AG10803 (cell line): ENCODE measurements around the gene PCDHGA11.

Source experiments
- DNase-seq: peaks from one replicate; pipeline ENCODE4 v3.0.0; 2010; ENCODE audit warnings: low read depth
- H3K4me3 ChIP-seq: 2 replicates; pipeline ENCODE4 v1.5.1; 2011; ENCODE audit warnings: mild to moderate bottlenecking, low read length, control low read depth
- TF ChIP-seq, protein P1 (sequence below): conservative IDR thresholded peaks from 2 replicates; pipeline ENCODE4 v1.5.1; 2011; ENCODE audit warnings: mild to moderate bottlenecking, low read length, control low read depth, inconsistent platforms

Gene PCDHGA11

DNA sequence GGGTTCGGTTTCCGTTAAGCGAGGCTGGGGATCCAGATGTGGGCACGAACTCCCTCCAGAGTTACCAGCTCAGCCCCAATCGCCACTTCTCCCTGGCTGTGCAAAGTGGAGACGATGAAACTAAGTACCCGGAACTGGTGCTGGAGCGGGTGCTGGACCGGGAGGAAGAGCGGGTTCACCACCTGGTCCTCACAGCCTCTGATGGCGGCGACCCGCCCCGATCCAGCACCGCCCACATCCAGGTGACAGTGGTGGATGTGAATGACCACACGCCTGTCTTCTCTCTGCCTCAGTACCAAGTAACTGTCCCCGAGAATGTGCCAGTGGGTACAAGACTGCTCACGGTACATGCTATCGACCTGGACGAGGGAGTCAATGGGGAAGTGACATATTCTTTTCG lies 37.5 kb upstream of the PCDHGA11 start:
- no peak for DNase-seq
- TF ChIP-seq, protein P1, sequence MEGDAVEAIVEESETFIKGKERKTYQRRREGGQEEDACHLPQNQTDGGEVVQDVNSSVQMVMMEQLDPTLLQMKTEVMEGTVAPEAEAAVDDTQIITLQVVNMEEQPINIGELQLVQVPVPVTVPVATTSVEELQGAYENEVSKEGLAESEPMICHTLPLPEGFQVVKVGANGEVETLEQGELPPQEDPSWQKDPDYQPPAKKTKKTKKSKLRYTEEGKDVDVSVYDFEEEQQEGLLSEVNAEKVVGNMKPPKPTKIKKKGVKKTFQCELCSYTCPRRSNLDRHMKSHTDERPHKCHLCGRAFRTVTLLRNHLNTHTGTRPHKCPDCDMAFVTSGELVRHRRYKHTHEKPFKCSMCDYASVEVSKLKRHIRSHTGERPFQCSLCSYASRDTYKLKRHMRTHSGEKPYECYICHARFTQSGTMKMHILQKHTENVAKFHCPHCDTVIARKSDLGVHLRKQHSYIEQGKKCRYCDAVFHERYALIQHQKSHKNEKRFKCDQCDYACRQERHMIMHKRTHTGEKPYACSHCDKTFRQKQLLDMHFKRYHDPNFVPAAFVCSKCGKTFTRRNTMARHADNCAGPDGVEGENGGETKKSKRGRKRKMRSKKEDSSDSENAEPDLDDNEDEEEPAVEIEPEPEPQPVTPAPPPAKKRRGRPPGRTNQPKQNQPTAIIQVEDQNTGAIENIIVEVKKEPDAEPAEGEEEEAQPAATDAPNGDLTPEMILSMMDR: no peak
- H3K4me3 ChIP-seq: peak overlapping the region; percentile 71

DNA sequence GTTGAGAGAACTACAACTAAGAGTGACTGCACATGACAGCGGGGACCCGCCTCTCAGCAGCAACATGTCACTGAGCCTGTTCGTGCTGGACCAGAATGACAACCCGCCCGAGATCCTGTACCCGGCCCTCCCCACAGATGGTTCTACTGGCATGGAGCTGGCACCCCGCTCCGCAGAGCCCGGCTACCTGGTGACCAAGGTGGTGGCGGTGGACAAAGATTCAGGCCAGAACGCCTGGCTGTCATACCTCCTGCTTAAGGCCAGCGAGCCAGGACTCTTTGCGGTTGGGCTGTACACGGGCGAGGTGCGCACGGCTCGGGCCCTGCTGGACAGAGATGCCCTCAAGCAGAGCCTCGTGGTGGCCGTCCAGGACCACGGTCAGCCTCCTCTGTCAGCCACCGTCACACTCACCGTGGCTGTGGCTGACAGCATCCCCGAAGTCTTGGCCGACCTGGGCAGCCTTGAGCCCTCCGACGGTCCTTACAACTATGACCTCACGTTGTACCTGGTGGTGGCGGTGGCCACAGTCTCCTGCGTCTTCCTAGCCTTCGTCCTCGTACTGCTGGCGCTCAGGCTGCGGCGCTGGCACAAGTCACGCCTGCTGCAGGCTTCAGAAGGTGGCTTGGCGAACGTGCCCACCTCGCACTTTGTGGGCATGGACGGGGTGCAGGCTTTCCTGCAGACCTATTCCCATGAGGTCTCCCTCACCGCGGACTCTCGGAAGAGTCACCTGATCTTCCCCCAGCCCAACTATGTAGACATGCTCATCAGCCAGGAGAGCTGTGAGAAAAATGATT lies 36.2 kb upstream of the PCDHGA11 start:
- no peak for DNase-seq
- TF ChIP-seq, protein P1: no peak

DNA sequence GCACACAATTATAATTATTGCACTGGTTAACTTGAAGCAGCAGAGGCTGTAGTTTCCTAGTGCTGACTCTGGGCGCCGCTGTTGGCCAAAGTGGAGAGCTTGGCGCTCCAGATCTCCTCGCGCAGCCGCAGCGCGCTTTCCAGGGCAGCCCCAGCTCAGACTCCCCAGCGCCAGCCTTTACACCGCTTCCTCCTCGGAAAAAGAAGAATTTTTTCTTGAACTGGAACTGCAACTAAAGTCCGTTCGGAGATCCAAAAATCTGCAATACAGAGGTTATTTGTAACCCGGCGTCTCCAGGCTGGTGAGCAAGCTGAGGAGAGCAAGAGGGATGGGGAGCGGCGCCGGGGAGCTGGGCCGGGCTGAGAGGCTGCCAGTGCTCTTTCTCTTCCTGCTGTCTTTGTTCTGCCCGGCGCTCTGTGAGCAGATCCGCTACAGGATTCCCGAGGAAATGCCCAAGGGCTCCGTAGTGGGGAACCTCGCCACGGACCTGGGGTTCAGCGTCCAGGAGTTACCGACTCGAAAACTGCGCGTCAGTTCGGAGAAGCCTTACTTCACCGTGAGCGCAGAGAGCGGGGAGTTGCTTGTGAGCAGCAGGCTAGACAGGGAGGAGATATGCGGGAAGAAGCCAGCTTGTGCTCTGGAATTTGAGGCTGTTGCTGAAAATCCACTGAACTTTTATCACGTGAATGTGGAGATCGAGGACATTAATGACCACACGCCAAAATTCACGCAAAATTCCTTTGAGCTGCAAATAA lies 33.1 kb upstream of the PCDHGA11 start, which contains the start of gene PCDHGB4:
Gene PCDHGB4, plus strand, starts transcription at position 142 of the 755 bp plus-strand sequence. Its CDS starts 187 bp downstream, at position 329.
- DNase-seq: peak; percentile 54
- peak within 1 kb of the TSS; percentile 54 for H3K4me3 ChIP-seq
- TF ChIP-seq, protein P1: peak; percentile 64

More for the DNA sequence above, 36.2 kb upstream of the PCDHGA11 start:
- H3K4me3 ChIP-seq: no peak overlapping the region

DNA sequence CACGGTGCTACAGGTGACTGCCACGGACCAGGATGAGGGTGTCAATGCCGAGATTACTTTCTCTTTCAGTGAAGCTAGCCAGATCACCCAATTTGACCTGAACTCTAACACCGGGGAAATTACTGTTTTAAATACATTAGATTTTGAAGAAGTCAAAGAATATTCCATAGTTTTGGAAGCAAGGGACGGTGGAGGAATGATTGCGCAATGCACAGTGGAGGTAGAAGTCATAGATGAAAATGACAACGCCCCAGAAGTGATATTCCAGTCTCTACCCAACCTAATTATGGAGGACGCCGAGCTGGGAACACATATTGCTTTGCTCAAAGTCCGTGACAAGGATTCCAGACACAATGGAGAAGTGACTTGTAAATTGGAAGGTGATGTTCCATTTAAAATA lies 32.2 kb upstream of the PCDHGA11 start:
- TF ChIP-seq, protein P1: no peak
- no peak for DNase-seq
- no peak overlapping the region; the same call in 1 of the 2 replicates for H3K4me3 ChIP-seq

DNA sequence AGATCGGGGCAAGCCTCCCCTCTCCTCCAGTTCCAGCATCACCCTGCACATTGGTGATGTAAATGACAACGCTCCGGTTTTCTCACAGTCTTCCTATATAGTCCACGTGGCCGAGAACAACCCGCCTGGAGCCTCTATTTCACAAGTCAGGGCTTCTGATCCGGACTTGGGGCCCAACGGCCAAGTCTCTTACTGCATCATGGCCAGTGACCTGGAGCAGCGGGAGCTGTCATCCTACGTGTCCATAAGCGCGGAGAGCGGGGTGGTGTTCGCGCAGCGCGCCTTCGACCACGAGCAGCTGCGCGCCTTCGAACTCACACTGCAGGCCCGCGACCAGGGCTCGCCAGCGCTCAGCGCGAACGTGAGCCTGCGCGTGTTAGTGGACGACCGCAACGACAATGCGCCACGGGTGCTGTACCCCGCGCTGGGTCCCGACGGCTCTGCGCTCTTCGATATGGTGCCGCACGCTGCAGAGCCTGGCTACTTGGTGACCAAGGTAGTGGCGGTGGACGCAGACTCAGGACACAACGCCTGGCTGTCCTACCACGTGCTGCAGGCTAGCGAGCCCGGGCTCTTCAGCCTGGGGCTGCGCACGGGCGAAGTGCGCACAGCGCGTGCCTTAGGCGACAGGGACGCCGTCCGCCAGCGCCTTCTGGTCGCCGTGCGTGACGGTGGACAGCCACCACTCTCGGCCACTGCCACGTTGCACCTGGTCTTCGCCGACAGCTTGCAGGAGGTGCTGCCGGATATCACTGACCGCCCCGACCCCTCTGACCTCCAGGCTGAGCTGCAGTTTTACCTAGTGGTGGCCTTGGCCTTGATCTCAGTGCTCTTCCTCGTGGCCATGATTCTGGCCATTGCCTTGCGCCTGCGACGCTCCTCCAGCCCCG lies 31.5 kb upstream of the PCDHGA11 start:
- H3K4me3 ChIP-seq: no peak overlapping the region
- no peak for DNase-seq
- TF ChIP-seq, protein P1: no peak

DNA sequence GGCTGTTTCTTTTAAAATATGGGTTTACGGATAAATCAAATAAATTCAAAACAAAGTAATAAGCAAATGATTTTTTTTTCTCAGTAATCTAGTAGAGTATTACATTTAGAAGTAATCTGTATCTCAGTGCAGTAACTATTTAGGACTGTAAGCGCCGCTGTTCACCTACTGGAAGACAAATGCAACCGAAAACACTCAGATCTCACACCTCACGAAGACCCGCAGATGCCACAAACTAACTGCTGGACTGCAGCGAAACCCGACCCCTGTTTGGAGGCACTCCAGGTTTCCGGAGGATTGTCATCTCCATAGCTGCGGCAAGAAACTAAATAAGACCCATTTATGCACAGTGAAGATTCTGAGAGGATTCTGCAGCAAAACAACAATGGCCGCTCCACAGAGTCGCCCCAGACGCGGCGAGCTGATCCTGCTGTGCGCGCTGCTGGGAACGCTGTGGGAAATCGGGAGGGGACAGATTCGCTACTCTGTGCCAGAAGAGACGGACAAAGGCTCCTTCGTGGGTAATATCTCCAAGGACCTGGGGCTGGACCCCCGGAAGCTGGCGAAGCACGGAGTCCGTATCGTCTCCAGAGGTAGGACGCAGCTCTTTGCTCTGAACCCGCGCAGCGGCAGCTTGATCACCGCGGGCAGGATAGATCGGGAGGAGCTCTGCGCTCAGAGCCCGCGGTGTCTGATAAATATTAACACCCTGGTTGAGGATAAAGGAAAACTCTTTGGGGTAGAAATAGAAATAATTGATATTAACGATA lies 28.2 kb upstream of the PCDHGA11 start, which contains the start of gene PCDHGA8:
Gene PCDHGA8, plus strand, starts transcription at position 205 of the 770 bp plus-strand sequence. Its CDS starts 181 bp downstream, at position 386.
- peak; percentile 41 for DNase-seq
- peak within 1 kb of the TSS; percentile 9; the same call in 1 of the 2 replicates for H3K4me3 ChIP-seq
- TF ChIP-seq, protein P1: peak; percentile 22
